Glomerular endothelial cell (primary cell): ENCODE data around the gene LUZP1. TPM values are rescaled to one million over a fixed set of nuclear protein-coding genes. Genes with fewer than 3 reads are reported as not detected.

Experiments
- DNase-seq: peaks from one replicate; pipeline ENCODE4 v3.0.0-alpha.2; 2011; ENCODE audit warnings: low read depth, low spot score; ENCODE audit errors: extremely low read depth
- total RNA-seq: library from RNA; depleted of rRNA; stranded (reverse); fragments of >200 nt; gene quantifications from 2 replicates; pipeline ENCODE4 v1.2.3, GENCODE V29; 2015

Gene LUZP1
- total RNA-seq, 1 donor from 2014 or later: 71.9 TPM

DNA sequence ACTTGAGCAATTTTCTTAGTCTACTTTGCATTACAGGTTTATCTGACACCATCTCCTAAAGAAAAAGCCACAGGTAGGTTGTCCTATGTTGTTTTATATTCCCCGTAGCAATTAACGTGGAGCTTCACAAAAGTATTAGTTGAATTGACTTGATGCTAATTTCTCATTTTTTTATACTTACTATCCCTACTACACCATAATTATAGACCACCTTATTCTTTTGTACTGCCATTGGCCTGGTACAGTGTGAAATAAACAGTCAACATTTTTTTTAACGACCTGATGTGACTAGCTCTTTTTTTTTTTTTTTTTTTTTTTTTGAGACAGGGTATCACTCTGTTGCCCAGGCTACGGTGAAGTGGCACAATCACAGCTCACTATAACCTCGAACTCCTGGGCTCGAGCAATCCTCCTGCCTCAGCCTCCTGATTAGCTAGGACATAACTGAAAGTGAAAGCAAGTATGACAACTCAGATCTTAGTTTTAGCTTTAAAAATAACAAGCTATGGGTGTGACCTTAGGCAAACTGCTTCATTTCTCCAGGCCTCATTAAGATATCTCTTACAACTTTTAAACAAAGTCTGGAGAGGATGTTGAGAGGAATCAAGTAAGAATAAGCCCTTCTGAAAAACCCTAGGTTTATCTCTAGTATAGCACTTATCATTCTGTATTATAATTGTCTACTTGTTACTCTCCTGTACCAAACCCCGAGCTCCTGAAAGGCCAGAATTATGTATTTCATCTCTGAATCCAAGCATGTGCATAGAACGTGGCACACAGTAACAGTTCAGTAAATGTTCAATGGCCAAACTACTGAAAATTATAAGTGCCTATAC is 49.5 kb downstream of the LUZP1 start:
- DNase-seq: no peak

DNA sequence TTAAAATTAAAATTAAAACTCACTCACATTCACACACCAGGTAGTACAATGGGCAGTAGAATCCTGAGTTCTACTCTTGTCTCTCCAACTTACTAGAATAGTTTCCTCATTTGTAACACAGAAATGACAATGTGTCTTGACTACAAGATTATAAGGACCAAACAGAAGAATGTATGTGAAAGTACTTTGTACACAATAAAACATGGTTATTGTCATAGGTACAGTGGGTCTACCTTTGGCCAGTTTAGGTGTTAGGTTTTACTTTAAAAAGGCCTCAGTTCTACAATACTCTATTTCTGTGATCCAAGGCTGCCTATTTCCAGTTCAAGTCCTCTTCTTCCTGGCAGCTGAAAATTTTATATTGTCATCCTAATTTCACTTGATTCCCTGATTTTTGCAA is 50.2 kb downstream of the LUZP1 start:
- no peak for DNase-seq

DNA sequence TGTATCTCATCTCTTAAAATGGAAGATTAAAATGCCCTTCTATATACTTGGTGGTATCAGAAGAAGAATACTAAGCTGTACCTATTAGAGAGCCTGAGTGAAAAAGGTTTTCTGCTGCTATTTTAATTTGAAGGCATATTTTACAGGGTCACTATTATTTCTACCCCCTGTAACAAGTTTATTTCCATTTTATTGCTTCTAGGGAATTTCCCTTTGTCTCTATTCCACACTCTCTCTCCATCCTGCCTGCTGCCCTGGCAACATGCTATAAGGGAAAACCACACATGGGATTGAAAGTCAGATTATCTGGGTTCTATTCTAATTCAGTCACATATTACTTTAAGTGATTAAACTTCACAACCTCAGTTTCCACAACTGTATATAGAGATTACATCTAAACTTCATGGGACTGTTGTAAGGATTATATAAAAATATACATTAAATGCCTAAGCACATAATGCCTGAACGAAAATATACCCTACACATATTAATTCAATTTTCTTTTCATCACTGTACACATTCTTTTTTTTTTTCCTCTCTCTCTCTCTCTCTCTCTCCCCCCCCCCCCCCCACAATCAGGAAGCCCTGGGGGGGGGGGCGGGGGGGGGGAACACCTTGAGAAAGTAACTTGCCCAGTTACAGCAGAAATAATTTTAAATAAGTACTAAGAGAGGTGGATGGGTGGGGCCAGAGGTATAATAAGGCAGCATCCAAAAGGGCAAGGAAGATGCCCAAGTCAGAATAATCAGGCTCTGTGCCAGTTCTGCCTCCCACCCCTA is 51.5 kb downstream of the LUZP1 start:
- no peak for DNase-seq

DNA sequence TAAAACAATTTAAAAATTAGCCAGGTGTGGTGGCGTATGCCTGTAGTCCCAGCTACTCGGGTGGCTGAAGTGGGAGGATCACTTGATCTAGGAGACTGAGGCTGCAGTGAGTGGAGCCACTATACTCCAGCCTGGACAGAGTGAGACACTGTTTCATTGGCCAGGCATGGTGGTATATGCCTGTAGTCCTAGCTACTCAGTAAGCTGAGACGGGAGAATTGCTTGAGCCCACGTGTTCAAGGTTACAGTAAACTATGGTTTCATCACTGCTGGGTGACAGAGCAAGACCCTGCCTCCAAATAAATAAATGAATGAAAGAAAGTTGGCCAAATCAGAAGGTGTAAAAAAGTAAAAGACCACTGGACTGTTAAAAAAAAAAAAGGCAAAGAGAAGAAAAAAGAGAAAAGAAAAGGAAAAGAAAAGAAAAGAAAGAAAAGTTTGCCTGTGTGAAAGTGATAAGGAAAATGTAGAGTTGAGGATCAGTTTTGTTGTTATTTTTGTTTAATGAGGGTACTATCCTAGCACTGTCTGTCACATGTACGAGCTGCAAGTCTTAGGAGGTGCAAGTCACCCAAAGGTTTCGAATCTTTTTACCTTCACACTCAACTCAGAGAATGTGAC is 52.3 kb downstream of the LUZP1 start:
- no peak for DNase-seq

DNA sequence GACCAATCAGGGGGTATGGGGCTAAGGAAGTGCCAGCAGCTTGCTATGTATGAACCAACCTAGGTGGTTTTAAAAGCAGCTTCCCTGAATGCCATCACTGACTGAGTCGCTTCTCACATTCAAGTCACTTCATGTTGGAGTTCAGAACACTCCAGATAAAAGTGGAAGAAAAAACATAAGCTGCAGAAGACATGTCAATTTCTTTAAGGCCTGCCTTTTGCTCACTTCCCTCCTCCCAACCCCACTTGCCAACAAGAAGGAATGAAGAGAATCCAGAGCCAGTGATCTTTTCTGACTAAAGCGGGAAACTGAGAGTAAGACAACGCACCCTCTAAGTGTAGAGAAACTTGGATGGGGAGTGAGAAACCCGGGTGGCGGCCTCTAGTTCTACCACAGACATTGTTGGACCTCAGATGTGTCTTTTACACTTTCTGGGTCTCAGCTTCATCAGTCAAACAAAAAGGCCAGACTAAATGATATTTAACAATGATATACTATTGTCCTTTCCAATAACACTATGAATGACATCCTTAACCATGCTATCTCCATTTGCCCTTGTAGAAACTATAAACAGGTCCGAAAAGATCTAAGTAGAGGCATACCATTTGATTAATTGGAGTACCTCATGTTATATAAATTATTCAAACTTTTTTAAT is 54.1 kb downstream of the LUZP1 start:
- no peak for DNase-seq

DNA sequence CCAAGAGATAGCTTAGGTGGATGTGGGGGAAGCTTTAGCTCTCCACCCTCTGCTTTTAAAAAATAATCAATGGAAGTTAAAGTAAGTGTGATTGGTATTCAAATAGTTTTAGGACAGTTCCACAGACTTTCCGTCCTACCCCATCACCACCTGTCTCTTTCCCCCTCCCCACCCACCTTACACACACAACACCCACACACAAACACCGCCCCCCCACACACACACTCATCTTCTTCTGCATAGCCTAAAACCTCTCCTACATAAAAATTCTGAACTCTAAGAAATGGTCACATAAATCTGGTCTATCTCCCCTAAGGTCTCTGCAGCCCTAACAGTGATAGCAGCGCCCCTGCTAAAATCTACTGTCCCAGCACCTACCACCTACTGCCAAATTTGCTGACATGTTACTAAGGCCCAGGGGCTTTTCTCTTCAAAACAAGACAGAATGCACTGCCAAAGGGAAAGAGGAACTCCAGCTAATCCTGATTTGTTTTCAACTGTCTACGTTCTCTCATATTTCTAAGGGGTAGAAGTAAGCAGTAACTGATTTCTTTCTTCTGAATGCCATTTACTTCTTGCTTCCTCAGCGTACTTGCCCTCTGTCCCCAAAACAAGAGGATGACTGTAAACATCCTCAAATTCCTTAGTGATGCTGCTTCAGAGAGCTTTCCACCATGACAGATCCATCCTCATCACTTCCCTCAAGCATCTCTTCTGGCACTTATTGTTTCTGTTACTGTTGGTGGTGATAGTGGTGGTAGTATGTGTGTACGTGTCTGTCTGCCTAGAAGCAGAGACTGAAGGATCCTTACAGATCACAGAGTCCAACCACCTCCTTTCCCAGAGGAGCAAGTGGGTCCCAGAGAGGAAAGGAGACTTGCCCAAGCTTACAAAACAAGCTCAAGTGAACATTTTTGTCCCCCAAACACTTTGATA is 56.8 kb downstream of the LUZP1 start:
- DNase-seq: no peak

DNA sequence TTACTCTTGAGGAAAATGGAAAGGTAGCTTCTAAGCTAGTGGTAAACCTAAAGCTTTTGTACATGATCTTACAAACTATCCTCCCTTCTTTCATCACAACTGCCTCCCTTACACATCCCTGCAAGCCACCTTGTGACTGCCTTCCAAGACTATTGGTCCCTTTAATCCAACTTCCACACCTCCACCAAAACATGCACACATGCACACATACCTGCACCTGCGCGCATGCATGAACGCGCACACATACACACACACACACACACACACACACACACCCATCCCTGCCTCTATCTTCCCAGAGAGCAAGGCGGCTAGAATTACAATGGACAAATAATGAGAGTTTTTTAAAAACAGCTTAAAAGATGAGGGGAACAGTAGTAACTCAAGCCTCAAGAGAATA is 58.3 kb downstream of the LUZP1 start:
- no peak for DNase-seq

DNA sequence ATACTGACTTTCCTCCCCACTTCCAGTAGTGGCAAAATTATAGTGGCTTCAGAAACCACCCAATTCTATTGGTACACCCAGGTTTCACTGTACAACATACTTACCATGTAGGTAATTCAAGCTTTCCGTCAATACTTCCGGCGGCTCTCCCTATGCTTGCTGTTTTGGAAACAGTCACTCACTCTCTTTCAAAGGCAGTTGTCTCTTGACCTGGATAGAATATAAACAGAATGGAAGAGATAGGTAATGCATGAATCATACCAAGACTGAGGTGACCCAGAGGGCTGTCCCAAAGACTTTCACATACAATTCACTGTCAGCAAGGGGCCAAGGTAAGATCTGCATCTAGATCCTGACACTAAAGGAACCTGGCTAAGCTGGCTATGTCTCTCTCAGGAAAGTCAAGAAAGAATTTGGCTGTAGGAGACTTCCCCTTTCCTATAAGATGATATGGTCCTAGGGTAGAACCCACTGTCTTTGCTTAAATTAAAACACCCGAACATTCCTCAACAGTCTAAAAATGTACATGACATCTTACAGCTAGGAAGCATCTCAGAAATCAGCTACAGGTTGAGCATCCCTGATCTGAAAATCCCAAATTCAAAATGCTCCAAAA is 59.6 kb downstream of the LUZP1 start:
- no peak for DNase-seq

DNA sequence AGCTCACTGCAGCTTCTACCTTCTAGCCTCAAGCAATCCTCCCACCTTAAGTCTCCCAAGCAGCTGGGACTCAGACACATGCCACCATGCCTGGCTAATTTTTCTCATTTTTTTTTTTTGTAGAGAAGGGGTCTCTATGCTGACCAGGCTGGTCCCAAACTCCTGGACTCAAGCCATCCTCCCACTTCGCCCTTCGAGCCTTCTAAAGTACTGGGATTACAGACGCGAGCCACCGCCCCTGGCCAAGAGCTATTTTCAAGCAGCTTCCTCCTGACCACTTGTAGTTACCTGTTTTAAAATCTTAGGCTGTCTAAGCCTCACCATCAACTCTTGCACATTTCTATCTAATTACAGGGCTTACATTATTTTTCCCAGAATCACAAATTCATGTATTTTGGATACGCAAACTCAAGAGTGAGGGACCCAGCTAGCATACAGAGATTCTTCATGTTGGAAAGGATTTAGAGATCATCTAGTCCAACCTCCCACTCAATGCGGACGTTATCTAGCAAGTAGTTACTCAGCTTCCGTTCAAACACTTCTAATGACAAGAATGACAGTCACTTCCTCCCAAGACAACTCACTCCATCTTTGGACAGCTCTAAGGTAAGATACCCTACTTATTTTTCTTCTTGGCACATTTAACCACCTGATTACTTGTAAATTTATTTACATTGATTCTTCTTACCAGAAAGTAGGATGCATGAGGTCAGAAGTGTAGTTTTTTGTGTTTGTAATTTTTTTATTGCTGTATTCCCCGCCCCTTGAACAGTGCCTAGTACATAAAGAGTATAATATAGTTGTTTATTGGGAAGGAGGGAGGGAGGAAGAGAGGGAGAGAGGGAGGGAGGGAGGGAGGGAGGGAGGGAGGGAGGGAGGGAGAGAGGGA is 65.4 kb downstream of the LUZP1 start:
- DNase-seq: no peak

DNA sequence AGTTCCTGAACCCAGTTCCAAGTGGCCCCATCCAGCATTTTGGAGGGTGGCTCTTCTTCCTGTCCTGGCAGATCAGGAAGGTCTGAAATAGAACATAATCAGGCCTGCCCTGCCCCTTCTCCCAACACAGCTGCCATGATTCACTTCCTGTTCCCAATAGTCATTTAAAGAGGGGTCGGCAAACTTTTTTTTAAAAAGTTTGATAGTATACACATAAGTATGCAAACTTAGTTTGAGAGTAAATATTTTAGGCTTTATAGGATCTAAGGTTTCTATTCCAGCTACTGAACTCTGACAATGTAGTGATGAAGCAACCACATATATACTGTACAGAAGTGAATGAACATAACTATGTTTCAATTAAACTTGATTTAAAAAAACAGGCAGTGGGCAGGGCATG is 66.4 kb downstream of the LUZP1 start:
- DNase-seq: no peak

DNA sequence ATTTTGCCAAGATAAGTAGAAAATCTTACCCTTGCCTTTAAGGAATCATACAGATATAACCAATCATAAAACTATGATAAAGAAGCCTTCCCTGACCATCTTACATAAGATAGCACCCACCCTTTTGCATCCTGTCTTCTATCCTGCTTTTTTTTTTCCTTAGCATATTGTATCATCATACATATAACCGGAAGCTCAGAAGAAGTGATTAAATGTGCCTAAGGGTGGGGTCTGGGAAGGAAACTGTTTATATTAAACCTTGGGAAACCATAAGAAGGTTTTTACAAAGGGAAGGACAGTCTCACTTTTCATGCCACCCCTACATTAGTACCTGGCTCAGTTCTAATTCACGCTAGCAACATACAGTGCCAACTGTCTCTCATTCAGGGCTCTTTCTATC is 66.8 kb downstream of the LUZP1 start:
- no peak for DNase-seq

DNA sequence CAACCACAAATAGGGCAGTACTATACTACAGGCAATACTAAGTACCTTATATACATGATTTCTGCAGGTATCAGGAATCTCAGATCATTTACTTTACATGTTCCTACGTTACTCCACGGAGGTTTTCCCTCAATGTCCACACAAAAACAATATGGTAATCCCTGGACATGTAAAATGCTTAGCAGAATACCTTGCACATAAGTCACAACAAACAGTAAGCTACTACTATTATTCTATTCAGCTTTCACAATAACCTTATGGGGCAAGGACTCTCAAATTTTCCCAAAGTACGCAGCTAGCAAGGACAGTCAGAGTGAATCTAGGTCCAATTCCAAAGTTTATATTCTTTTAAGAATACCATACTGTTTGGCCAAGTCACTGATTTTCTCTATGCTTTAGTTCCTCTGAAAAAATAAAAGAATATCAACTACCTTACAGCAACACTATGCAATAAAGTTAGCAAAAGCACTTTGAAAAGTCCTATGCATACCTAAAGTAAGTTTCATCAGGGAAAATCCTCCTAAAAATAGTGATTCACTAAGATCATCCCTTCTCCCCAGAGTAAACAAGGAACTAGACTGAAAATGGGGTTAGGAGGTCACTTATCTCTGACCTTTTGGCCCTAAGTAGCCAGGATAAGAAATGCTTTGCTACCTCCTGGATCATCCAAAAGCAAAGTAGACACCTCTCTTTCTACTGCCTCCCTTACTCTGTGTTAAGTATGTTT is 67.4 kb downstream of the LUZP1 start:
- DNase-seq: no peak

DNA sequence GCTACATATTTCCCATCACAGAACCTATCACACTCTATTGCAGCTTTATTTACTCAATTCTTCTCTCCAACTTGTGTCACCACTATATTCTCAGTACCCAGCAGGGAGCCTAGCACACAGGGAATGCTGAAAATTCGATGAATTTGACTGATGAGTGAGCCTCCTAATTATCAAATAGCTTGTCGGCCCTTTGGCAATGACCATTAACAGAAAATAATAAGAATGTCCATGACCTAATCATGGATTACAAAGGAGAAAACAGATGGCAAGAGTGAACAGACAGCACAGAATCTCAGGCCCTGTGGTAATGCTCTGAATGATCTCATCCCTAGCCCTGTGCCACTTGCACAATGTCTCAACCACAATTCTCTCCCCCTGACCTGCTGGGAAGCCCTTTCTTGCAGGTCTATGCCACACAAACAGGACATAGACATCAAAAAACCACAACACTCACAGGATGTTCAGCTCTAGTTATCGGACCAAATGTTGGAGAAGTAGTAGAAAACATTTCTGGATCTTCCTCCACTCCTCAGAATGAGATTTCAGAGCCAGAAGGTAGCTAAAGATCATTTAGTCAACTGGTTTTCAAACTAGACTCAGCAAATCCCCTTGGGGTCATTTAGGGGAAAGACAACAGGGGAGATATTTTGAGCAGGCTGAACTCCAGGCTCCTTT is 68.4 kb downstream of the LUZP1 start:
- DNase-seq: no peak

DNA sequence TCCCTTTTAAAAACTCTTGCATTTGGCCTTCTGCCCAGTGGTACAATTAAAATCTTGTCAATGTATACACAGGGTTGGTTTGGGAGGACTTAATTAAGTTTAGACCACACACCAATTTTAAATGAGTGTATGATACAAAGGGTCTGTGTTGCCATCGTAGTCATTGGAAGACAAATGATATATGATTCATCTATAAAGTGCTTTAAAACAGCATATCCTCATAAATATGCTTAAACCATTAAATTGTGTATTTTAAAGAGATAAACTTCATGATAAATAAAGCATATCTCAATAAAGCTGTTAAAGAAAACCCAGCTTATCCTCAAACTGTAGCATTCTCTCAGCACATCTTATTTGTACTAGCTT is 69.5 kb downstream of the LUZP1 start:
- no peak for DNase-seq

DNA sequence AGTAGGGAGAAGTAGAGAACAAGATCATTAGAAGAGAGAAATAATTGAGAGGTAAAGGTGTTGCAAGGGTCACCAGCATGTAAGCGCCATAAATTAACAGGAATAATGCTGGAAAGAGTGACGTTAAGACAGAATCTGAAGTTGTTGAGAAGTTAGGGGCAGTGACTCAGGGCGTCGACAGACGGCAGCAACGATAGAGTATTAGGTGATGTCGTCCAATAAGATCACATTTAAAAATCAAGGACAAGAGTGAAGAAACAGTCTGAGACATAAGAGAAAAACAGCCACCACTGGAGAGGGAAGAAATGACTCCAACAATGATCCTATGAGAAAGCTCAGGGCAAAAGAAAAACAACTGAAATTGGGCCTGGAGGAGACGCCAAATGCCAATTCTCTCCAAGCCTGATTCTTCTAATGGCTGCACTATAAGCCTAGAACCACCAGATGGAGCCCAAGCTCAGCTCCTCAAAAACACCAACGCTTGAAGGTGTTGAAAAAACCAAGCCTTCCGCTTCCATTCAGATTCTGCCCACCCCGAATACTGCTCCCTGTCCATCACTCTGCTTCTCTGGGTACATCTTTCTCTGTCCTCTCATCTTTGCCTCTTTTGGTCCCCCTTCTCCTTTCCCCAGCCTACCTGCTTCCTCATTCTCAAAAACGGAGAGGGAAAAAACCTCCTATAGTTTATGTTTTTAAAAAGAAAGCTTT is 70.0 kb downstream of the LUZP1 start:
- peak; percentile 64 for DNase-seq

DNA sequence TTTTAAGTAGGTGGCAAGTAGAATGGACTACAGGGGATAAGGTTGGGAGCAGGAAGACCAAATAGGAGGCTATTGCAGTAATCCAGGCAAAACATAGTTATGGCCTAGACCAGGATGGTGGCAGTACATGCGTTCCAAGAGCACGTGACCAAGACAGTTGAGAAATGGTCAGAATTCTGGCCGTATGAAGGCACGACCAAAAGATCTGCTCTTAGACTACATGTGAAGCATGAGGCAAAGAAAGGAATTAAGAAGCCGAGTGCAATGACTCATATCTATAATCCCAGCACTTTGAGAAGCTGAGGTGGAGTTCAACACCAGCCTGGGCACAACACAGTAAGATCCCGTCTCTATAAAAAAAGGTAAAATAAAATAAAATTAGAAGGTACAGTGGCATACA is 71.3 kb downstream of the LUZP1 start:
- DNase-seq: no peak

DNA sequence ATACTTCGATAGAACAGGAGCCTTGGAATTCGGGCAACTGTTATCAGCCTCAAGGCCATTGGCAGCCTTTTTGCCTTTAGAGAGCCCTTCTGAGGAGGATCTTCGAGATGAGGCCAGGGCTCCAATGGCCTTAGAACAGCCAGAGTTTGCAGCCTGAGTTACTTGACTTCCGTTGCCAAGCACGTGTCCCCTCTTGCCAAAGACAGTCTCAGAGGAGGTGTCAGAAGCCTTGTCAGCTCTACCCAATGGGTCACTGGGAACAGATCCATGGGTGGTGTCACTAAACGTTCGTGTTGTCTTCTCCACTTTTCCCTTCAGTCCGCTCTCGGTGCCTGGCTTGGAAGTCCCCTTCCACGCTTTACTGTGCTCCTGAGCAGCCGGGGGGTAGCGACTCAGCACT is 76.2 kb downstream of the LUZP1 start:
- no peak for DNase-seq
